A549 (cell line): Measurements from ENCODE around the gene TRAPPC3. TPM values are rescaled to one million over a fixed set of nuclear protein-coding genes. Genes with fewer than 3 reads are reported as not detected.
A peak's percentile ranks its signal among the peaks of the same experiment; 100 is the strongest.

Experiments used
- ATAC-seq, 2 experiments: fragments of 200-7000 bp in 1 of 2; fragments of >200 bp in 1 of 2; cut with Nextera tagmentation in 1 of 2; cut with Tn5 transposase in 1 of 2; 3 replicates each; pipeline versions ENCODE4 v1.8.0 to v1.9.1; 2018 to 2020; ENCODE audit warnings: mild to moderate bottlenecking in 1 of 2, moderate library complexity in 1 of 2
- CTCF ChIA-PET: fragments of 300-600 bp; sonication (Branson Sonifier 250); formaldehyde crosslinking; extraction: SDS; loops from one replicate; lab custom pipeline; 2021; ENCODE audit warnings: antibody characterized with exemption, inconsistent platforms; lab: Yijun Ruan, JAX
- POLR2A ChIA-PET: fragments of 350-600 bp; formaldehyde crosslinking; extraction: SDS; loops from one replicate; lab custom pipeline; 2021; ENCODE audit warnings: antibody characterized with exemption, inconsistent platforms; lab: Yijun Ruan, JAX
- DNase-seq, 2 experiments: peaks; one replicate each; pipeline versions ENCODE4 v3.0.0 to v3.0.0-alpha.2; 2011 to 2016; ENCODE audit warnings: low read depth in 1 of 2, low spot score in 1 of 2
- FAIRE-seq: peaks from 2 replicates; lab custom pipeline; 2011; peaks lifted over from hg19 to GRCh38; lab: Jason Lieb, UNC
- H3K27ac ChIP-seq, 2 experiments: fragments of >200 bp; sonication (Bioruptor Twin); formaldehyde crosslinking; 3 replicates each; pipeline ENCODE4 v1.5.1; 2016 to 2017
- H3K4me1 ChIP-seq: fragments of >200 bp; sonication (Bioruptor Twin); formaldehyde crosslinking; 3 replicates; pipeline ENCODE4 v1.6.1; 2016
- H3K4me2 ChIP-seq: fragments of >200 bp; sonication (Bioruptor Twin); formaldehyde crosslinking; 3 replicates; pipeline ENCODE4 v1.6.1; 2016
- H3K4me3 ChIP-seq: fragments of >200 bp; sonication (Bioruptor Twin); formaldehyde crosslinking; 3 replicates; pipeline ENCODE4 v1.5.1; 2016
- H3K9me3 ChIP-seq: fragments of >200 bp; sonication (Bioruptor Twin); formaldehyde crosslinking; 3 replicates; pipeline ENCODE4 v1.6.1; 2016
- BCL3 ChIP-seq: fragments of >200 bp; sonication (Bioruptor Twin); formaldehyde crosslinking; IDR thresholded peaks from 3 replicates; pipeline ENCODE4 v1.6.1; 2016
- CBX2 ChIP-seq: fragments of 200-600 bp; sonication (generic); IDR thresholded peaks from 2 replicates; pipeline ENCODE4 v1.6.1; 2016; ENCODE audit warnings: low read depth, mild to moderate bottlenecking, borderline replicate concordance
- CHD4 ChIP-seq: fragments of 200-600 bp; sonication (generic); IDR thresholded peaks from 2 replicates; pipeline ENCODE4 v1.6.1; 2016; ENCODE audit warnings: antibody characterized with exemption, mild to moderate bottlenecking, borderline replicate concordance
- CTCF ChIP-seq: fragments of >200 bp; sonication (Bioruptor Twin); formaldehyde crosslinking; IDR thresholded peaks from 3 replicates; pipeline ENCODE4 v1.5.1; 2016
- ELK1 ChIP-seq: fragments of 150-350 bp; IDR thresholded peaks from 2 replicates; pipeline ENCODE4 v1.6.1; 2014; ENCODE audit warnings: low read depth, mild to moderate bottlenecking, low read length
- GATA3 ChIP-seq: IDR thresholded peaks from 2 replicates; pipeline ENCODE4 v1.6.1; 2012; ENCODE audit warnings: borderline replicate concordance
- JUN ChIP-seq, 2 experiments: fragments of >200 bp; sonication (Bioruptor Twin); formaldehyde crosslinking; IDR thresholded peaks; 2 replicates in 1 of 2; 3 replicates in 1 of 2; pipeline ENCODE4 v1.6.1; 2016 to 2017
- MYC ChIP-seq: IDR thresholded peaks from 2 replicates; pipeline ENCODE4 v1.6.1; 2012; ENCODE audit warnings: mild to moderate bottlenecking, inconsistent platforms, low read length, improper control_type of control experiment, borderline replicate concordance
- NR3C1 ChIP-seq: fragments of >200 bp; sonication (Bioruptor Twin); formaldehyde crosslinking; IDR thresholded peaks from 3 replicates; pipeline ENCODE4 v1.6.1; 2017
- PBX3 ChIP-seq: IDR thresholded peaks from 2 replicates; pipeline ENCODE4 v1.6.1; 2012
- REST ChIP-seq: fragments of 200-600 bp; sonication (generic); IDR thresholded peaks from 2 replicates; pipeline ENCODE4 v1.6.1; 2016; ENCODE audit warnings: antibody characterized with exemption, mild to moderate bottlenecking, moderate library complexity
- SREBF2 ChIP-seq: fragments of 450-650 bp; IDR thresholded peaks from 2 replicates; pipeline ENCODE4 v1.6.1; 2014; ENCODE audit warnings: mild to moderate bottlenecking, moderate library complexity
- TP53 ChIP-seq: fragments of 250-450 bp; sonication (Bioruptor Pico); IDR thresholded peaks from 2 replicates; pipeline ENCODE4 v1.5.0; 2021; ENCODE audit warnings: mild to moderate bottlenecking, moderate library complexity
- WGBS: methylation state at CpG from one replicate; pipeline ENCODE4 v1.1.6; 2017; ENCODE audit errors: missing lambda C conversion rate; 5-methylcytosine and 5-hydroxymethylcytosine counted together
- polyA plus RNA-seq, 4 experiments: library from polyadenylated mRNA; depleted of rRNA in 3 of 4; stranded (reverse); fragments of >200 nt; fragmentation: RNase III in 1 of 4; extraction: RNeasy Plus Mini Kit Qiagen cat#74134 plus additional on column Dnase treatment in 1 of 4; gene quantifications; 2 replicates in 3 of 4; 3 replicates in 1 of 4; pipeline ENCODE4 v1.2.3, GENCODE V29; 2011 to 2017

The TRAPPC3 gene
- polyA plus RNA-seq, 2 of the 4 experiments (the other 2 are of a cell fraction), result 62.2 to 103 TPM

GRCh38 chr1:36101546-36101945 lies 47.7 kb downstream of the TRAPPC3 start:
- CTCF ChIA-PET, result interaction anchor here (3.0 to 13.6 kb wide), 2 partner anchors 32 to 87 kb away, joined by 14 to 147 read pairs; no protein-coding TSS in a partner anchor
- POLR2A ChIA-PET, result no interaction called here
- FAIRE-seq (no peak), DNase-seq (no peak), ATAC-seq (no peak)
- Histone ChIP-seq H3K4me2 (no peak overlapping the region), H3K4me1 (no peaks in the 10 kb centered on the region), H3K4me3 (no peak overlapping the region), H3K9me3 (no peaks in the 10 kb centered on the region), H3K27ac (no peak overlapping the region)
- 90% methylated on average over 5 of the region's 5 CpGs for WGBS
- TF ChIP-seq GATA3, result no peak

GRCh38 chr1:36100376-36100775 lies 48.9 kb downstream of the TRAPPC3 start:
- 78% methylated on average over 5 of the region's 6 CpGs for WGBS
- FAIRE-seq, result no peak
- H3K4me3 ChIP-seq, result no peak overlapping the region
- no peaks in the 10 kb centered on the region for H3K9me3 ChIP-seq
- no peak for ATAC-seq
- H3K4me1 ChIP-seq, result no peaks in the 10 kb centered on the region
- ChIA-PET CTCF (interaction anchor here (0.6 to 13.6 kb wide), 31 partner anchors 9 to 1874 kb away, joined by 3 to 147 read pairs (median 4); partner anchors contain the start of gene TRAPPC3), POLR2A (interaction anchor here (1.3 kb wide), 1 partner anchor 49 kb away, joined by 4 read pairs; the partner anchor contains the start of gene TRAPPC3)
- peak overlapping the region; percentile 74 for H3K4me2 ChIP-seq
- H3K27ac ChIP-seq, result peak overlapping the region in 1 of 2 experiments; percentile 80; a peak in 2 of 6 replicates
- TF ChIP-seq CTCF, result no peak
- no peak for TF ChIP-seq REST
- TF ChIP-seq PBX3, result no peak
- no peak for TF ChIP-seq CHD4
- TF ChIP-seq BCL3, result no peak
- TF ChIP-seq SREBF2, result no peak
- no peak for TF ChIP-seq TP53 (CRISPR knock-in tag)
- TF ChIP-seq JUN (IDR thresholded peaks at IDR 0.05), result no peak
- no peak for DNase-seq

GRCh38 chr1:36099681-36100341 lies 49.5 kb downstream of the TRAPPC3 start:
- WGBS, result 4% methylated on average over 9 of the region's 18 CpGs
- ChIA-PET CTCF (interaction anchor here (0.6 to 13.6 kb wide), 33 partner anchors 11 to 1874 kb away, joined by 3 to 147 read pairs (median 4); partner anchors contain the start of gene TRAPPC3), POLR2A (interaction anchor here (1.3 kb wide), 1 partner anchor 49 kb away, joined by 4 read pairs; the partner anchor contains the start of gene TRAPPC3)
- Histone ChIP-seq H3K4me2 (peak overlapping the region; percentile 74), H3K27ac (peak overlapping the region; percentile 51 to 80; a peak in 4 of 6 replicates), H3K4me1 (no peaks in the 10 kb centered on the region), H3K4me3 (no peak overlapping the region), H3K9me3 (no peaks in the 10 kb centered on the region)
- FAIRE-seq, result no peak
- ATAC-seq, result peak; percentile 84 to 92
- peak; percentile 65 to 69 for DNase-seq
- TF ChIP-seq ELK1 (no peak), BCL3 (no peak), NR3C1 (no peak), MYC (no peak), PBX3 (no peak), REST (no peak), CBX2 (no peak)
